Activated T-helper 1 cell treated with anti-CD3 and anti-CD28 coated beads, Interleukin-12 subunit alpha, Interleukin-12 subunit beta, Interleukin-2, Interleukin-4 antibody, amounts not matched to agents 30 ng/mL and 10 ng/mL and 1 ng/mL, durations not matched to agents 14 hours and 24 hours and 36 hours (primary cell): ENCODE data around the gene DNAI1. TPM values are rescaled to one million over a fixed set of nuclear protein-coding genes. Genes with fewer than 3 reads are reported as not detected.

Experiments
- DNase-seq: peaks from one replicate; pipeline ENCODE4 v3.0.0; 2021; ENCODE audit warnings: low spot score
- H3K27ac Mint-ChIP-seq: one replicate; pipeline ENCODE4 v1.8.0; 2021; ENCODE audit warnings: mild to moderate bottlenecking, mixed read lengths
- H3K27me3 Mint-ChIP-seq: one replicate; pipeline ENCODE4 v1.8.0; 2022; ENCODE audit warnings: mild to moderate bottlenecking, moderate library complexity, mixed read lengths; ENCODE audit not compliant: insufficient read depth
- H3K36me3 Mint-ChIP-seq: one replicate; pipeline ENCODE4 v1.8.0; 2021; ENCODE audit warnings: low read depth, mixed read lengths
- H3K4me1 Mint-ChIP-seq: one replicate; pipeline ENCODE4 v1.8.0; 2021; ENCODE audit warnings: low read depth, mixed read lengths
- H3K4me3 Mint-ChIP-seq: one replicate; pipeline ENCODE4 v1.8.0; 2021; ENCODE audit warnings: mild to moderate bottlenecking, moderate library complexity, mixed read lengths
- H3K9me3 Mint-ChIP-seq: one replicate; pipeline ENCODE4 v1.8.0; 2021; ENCODE audit warnings: mixed read lengths
- intact Hi-C: fragments of 100-400 bp; cut with micrococcal nuclease; formaldehyde crosslinking; loops from one replicate; pipeline ENCODE4 v1.15.1; 2024
- total RNA-seq: library from RNA; stranded (reverse); gene quantifications from 2 replicates; pipeline ENCODE4 v1.2.3, GENCODE V29; 2022

Gene DNAI1
- total RNA-seq, 1 donor from 2014 or later: not detected

DNA sequence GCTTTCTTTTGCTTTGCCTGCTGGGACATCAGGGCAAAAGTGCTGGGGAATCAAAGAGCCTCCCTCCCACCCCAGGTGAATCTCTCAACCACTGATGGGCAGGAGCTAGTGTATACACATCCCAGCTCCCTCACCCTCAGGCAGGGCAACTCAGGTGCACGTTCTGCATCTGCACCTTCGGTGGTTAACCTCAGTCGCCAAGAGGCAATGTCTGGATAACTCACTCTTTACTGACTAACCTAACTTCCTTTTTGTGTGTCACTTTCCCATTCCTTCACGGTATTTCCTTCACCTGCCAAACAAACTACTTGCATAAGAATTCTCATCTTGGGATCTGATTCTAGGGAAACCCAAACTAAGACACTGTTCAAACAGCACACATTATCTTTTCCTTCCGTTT, 104.7 kb downstream of the DNAI1 start:
- intact Hi-C loops: loop anchor here (5.0 kb wide), 1 partner anchor 39 kb away; no protein-coding TSS in a partner anchor
- Mint-ChIP-seq H3K36me3 (no peaks in the 10 kb centered on the region), H3K4me3 (no peak overlapping the region), H3K4me1 (no peaks in the 10 kb centered on the region), H3K9me3 (no peaks in the 10 kb centered on the region), H3K27me3 (peaks cover 11% of the 10 kb centered on the region), H3K27ac (no peak overlapping the region)
- no peak for DNase-seq

DNA sequence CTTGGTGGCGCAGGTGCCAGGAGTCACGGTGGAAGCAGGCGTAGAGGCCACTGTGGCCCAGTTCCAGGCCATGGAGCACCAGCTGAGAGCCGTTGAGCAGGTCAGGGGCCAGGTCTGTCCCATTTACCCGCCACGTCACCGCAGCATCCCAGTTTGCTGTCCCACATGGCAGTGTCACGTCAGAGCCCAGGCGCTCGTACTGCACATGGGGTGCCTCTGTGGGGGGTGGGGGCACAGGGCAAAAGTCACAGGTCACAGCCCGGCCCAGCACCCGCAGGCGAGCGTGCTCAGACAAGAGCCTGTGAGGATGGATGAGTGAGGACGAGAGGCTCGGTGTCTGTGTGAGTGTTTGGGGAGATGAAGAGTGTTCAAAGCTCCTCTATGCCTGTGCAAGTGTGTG, 106.0 kb downstream of the DNAI1 start:
- Mint-ChIP-seq H3K27ac (no peak overlapping the region), H3K4me1 (no peaks in the 10 kb centered on the region), H3K9me3 (no peaks in the 10 kb centered on the region), H3K27me3 (peaks cover 15% of the 10 kb centered on the region), H3K36me3 (no peaks in the 10 kb centered on the region), H3K4me3 (no peak overlapping the region)
- intact Hi-C loops: loop anchor here (5.0 kb wide), 1 partner anchor 38 kb away; no protein-coding TSS in a partner anchor
- DNase-seq: no peak

DNA sequence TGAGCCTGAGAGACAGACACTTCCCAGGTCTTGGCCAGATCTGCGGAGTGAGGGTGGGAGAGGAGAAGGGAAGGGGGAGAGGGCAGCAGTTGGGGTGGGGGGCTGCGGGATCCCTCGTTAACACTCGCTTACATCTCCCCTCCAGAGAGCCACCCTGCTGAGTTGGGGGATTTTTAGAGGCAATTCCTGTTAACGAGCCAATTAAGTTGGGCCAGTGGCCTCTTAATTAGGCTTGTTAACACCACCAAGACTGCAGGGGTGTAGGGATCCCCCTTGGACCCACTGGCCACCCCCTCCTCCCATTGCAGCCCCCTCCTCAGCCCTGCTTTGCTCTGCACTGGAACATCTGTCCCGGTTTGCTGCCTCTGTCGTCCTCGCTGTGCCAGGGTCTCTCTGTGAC, 107.3 kb downstream of the DNAI1 start:
- H3K9me3 Mint-ChIP-seq: no peaks in the 10 kb centered on the region
- peaks cover 15% of the 10 kb centered on the region for H3K27me3 Mint-ChIP-seq
- H3K36me3 Mint-ChIP-seq: no peaks in the 10 kb centered on the region
- intact Hi-C loops: no loop called here
- H3K4me3 Mint-ChIP-seq: no peak overlapping the region
- H3K27ac Mint-ChIP-seq: no peak overlapping the region
- no peaks in the 10 kb centered on the region for H3K4me1 Mint-ChIP-seq
- no peak for DNase-seq

DNA sequence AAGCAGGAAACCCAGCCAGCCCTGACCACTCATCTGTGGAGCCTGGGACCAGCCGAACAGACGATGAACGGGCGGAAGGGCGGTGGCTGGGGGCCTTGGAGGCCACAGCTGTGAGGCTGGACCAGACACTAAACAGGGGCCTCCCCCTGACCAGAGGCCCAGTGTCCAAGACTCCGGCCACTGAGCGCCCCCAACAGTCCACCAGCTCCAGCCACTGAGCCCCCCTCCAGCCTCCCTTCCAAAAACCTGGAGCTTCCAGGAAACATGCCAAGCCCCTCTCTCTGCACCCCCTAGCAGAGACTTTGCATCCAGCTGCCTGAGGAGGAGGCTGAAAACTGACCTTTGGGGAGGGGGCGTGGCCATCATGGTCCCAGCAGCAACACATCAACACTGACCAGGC, 107.7 kb downstream of the DNAI1 start:
- Mint-ChIP-seq H3K27ac (no peak overlapping the region), H3K9me3 (no peaks in the 10 kb centered on the region), H3K27me3 (peaks cover 15% of the 10 kb centered on the region), H3K4me3 (no peak overlapping the region), H3K4me1 (no peaks in the 10 kb centered on the region), H3K36me3 (no peaks in the 10 kb centered on the region)
- DNase-seq: no peak
- intact Hi-C loops: no loop called here

DNA sequence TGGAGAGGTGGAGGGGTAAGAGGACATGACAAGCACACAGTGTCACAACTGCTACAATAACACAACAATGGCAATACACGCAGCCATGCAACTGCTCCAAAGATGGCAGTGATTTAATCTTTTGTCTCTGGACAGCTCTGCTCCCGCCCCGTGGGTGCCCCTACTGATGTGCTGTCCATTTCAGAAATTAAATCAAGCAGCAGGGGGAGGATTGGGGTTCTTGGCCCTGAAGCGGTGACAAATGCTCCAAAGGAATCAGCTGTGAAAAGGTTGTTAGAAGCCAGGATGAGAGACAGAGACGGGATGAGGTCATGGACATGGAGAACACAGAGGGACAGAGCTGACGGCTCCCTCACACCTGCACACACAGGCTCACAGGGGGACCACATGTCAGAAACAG, 108.4 kb downstream of the DNAI1 start:
- no peaks in the 10 kb centered on the region for H3K36me3 Mint-ChIP-seq
- H3K9me3 Mint-ChIP-seq: no peaks in the 10 kb centered on the region
- H3K4me3 Mint-ChIP-seq: no peak overlapping the region
- no peak for DNase-seq
- no peaks in the 10 kb centered on the region for H3K4me1 Mint-ChIP-seq
- H3K27me3 Mint-ChIP-seq: peaks cover 17% of the 10 kb centered on the region
- intact Hi-C loops: no loop called here
- no peak overlapping the region for H3K27ac Mint-ChIP-seq

DNA sequence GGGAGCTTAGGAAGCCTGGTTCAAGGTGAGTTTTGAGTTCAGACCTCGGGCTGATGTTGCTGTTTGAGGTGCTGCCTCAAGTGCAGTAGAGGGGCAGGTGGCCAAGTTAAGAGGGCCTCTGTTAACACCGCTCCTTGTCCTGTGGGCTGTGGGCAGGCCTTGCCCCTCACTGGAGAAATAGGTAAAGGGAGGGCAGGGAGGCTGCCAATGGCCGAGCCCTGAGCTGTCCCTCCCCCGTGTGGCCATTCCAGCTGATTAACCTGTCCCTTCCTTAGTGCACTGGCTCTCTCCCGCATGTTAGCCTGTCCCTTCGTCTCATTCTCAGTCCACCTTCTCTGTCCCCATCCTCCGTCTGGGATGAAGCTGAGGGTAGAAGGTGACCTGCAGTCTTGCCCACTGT, 109.5 kb downstream of the DNAI1 start:
- Mint-ChIP-seq H3K4me3 (no peak overlapping the region), H3K36me3 (no peaks in the 10 kb centered on the region), H3K9me3 (no peaks in the 10 kb centered on the region), H3K27ac (no peak overlapping the region), H3K27me3 (peaks cover 17% of the 10 kb centered on the region), H3K4me1 (no peaks in the 10 kb centered on the region)
- DNase-seq: no peak
- intact Hi-C loops: no loop called here

DNA sequence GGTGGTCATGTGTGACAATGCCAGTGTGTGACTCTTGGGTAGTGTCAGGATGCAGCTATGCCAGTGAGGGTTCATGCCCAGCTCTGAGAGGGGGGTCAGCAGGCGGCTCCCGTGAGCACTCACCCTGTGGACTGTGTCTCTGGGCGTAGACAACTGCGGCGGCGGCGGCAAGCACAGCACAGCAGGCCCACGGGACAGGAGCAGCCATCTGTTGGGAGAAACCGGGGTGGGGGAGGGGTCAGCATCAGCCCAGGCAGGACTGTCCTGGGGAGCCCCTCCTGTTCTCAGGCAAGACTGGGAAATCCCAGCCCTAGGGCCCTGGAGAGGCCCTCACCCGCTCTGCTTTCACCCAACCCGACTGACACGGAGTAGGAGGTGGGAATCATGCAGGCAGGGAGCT, 110.2 kb downstream of the DNAI1 start:
- H3K36me3 Mint-ChIP-seq: no peaks in the 10 kb centered on the region
- no peak overlapping the region for H3K27ac Mint-ChIP-seq
- peaks cover 15% of the 10 kb centered on the region for H3K27me3 Mint-ChIP-seq
- H3K9me3 Mint-ChIP-seq: no peaks in the 10 kb centered on the region
- no peak for DNase-seq
- H3K4me3 Mint-ChIP-seq: no peak overlapping the region
- H3K4me1 Mint-ChIP-seq: no peaks in the 10 kb centered on the region
- intact Hi-C loops: no loop called here

DNA sequence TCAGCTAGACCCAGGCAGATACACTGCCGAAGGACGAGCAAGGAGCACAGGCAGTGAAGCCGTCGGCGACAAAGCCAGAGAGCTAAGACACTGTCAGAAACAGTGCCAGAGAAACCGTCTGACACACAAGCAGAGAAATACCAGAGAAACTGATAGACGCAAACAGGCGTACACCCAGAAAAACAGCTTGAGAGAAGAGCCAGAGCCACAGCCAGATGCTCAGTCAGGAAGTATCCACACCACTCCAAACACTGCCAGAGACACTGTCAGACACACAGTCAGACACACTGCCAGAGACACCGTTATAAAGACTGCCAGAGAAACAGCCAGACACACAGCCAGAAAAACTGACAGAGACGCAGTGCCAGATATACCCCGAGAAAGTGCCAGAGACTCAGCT, 111.8 kb downstream of the DNAI1 start:
- no peak overlapping the region for H3K4me3 Mint-ChIP-seq
- no peak overlapping the region for H3K27ac Mint-ChIP-seq
- H3K36me3 Mint-ChIP-seq: no peaks in the 10 kb centered on the region
- no peaks in the 10 kb centered on the region for H3K4me1 Mint-ChIP-seq
- DNase-seq: no peak
- peaks cover 20% of the 10 kb centered on the region for H3K27me3 Mint-ChIP-seq
- intact Hi-C loops: no loop called here
- no peaks in the 10 kb centered on the region for H3K9me3 Mint-ChIP-seq

Other genes starting within 250 kb of the DNAI1 start
- 5.8 and 6.1 TPM in 2 replicates for gene KIF24, start 129.5 kb upstream of the DNAI1 start, total RNA-seq
- 31.0 TPM in 2 replicates for gene NUDT2, start 129.2 kb upstream of the DNAI1 start, total RNA-seq
- 1.0 and 1.9 TPM in 2 replicates for gene MYORG, start 81.9 kb upstream of the DNAI1 start, total RNA-seq
- 14.7 and 16.5 TPM in 2 replicates for gene FAM219A, start 235 bp upstream of the DNAI1 start, total RNA-seq
- gene ENHO, start 64.2 kb downstream of the DNAI1 start, total RNA-seq: not detected in 2 replicates
- not detected in 2 replicates for gene CNTFR, start 130.9 kb downstream of the DNAI1 start, total RNA-seq
- 37.5 and 40.2 TPM in 2 replicates for gene RPP25L, start 153.3 kb downstream of the DNAI1 start, total RNA-seq
- gene DCTN3, start 161.7 kb downstream of the DNAI1 start, total RNA-seq: 59.3 and 62.2 TPM in 2 replicates
- 0.23 TPM in 1 of 2 replicates, not detected in the other for gene ARID3C, start 170.3 kb downstream of the DNAI1 start, total RNA-seq
- 128 and 130 TPM in 2 replicates for gene SIGMAR1, start 179.0 kb downstream of the DNAI1 start, total RNA-seq
- gene GALT, start 187.9 kb downstream of the DNAI1 start, total RNA-seq: 72.0 and 73.7 TPM in 2 replicates
- 29.9 and 30.3 TPM in 2 replicates for gene IL11RA, start 193.4 kb downstream of the DNAI1 start, total RNA-seq
- gene CCL27, start 203.9 kb downstream of the DNAI1 start, total RNA-seq: 0.62 TPM in 1 of 2 replicates, not detected in the other
- gene CCL19, start 232.5 kb downstream of the DNAI1 start, total RNA-seq: not detected in 2 replicates